Measurements from ENCODE around the gene MZT2B. TPM values are rescaled to one million over a fixed set of nuclear protein-coding genes. Genes with fewer than 3 reads are reported as not detected.
"Not testable (repeated sequence)": the region's sequence is repeated elsewhere in the genome, so short reads cannot be mapped to it uniquely, and the experiment has no call there.

Gene MZT2B
- total RNA-seq, 1 donor from 2014 or later: 156 TPM

GRCh38 chr2:130141645-130142370, 40.3 kb upstream of the MZT2B start:
- DNase-seq (ENCODE audit: extremely low spot score in 2 of 2); intact Hi-C loops (cut with DNase I); H3K4me3 ChIP-seq; H3K4me1 ChIP-seq; H3K27me3 ChIP-seq; H3K36me3 ChIP-seq; H3K27ac ChIP-seq; H3K9me3 ChIP-seq: not testable (repeated sequence)

DNA sequence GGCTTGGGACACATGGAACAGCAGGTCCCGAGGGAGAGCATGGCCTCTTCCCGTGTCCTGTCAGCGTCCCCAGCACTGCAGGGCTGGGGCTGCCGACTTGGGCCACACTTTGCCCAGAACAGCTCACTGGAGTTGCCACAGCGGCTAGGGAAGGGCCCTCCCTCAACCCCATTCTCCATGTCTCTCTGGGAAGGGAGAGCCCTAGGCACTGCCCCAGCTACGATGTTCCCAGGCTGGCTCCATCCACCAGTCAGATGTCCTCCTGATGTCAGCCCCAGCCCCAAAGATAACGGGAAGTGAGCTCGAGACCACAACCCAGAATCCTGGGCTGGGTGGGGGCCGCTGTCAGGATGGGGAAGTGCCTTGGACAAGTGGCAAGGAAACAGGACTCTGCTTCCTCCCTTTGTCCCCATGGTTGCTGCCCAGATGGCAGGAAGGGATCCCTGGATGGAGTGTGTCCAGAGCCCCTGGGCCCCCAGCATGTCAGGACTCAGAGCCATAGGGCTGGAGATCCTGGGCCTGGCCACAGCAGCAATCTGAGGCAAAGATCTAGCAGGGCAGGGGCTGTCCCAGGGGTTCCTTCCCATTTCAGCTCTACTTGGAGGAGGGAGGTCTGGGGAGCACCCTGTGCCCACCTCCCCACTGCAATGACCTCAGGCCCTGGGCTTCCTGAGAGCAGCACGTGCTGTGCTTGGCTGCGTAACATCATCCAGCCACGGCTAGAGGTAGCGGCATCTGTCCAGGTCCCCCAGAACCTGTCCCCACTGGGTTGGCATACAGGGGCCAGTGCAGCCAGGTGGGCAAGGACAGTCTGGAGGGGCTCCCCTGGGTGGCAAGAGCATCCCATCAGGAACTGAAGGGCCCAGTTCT, 39.4 kb upstream of the MZT2B start:
- H3K36me3 ChIP-seq; H3K4me1 ChIP-seq; H3K27me3 ChIP-seq; DNase-seq (ENCODE audit: extremely low spot score in 2 of 2); H3K27ac ChIP-seq; intact Hi-C loops (cut with DNase I); H3K4me3 ChIP-seq; H3K9me3 ChIP-seq: not testable (repeated sequence)

DNA sequence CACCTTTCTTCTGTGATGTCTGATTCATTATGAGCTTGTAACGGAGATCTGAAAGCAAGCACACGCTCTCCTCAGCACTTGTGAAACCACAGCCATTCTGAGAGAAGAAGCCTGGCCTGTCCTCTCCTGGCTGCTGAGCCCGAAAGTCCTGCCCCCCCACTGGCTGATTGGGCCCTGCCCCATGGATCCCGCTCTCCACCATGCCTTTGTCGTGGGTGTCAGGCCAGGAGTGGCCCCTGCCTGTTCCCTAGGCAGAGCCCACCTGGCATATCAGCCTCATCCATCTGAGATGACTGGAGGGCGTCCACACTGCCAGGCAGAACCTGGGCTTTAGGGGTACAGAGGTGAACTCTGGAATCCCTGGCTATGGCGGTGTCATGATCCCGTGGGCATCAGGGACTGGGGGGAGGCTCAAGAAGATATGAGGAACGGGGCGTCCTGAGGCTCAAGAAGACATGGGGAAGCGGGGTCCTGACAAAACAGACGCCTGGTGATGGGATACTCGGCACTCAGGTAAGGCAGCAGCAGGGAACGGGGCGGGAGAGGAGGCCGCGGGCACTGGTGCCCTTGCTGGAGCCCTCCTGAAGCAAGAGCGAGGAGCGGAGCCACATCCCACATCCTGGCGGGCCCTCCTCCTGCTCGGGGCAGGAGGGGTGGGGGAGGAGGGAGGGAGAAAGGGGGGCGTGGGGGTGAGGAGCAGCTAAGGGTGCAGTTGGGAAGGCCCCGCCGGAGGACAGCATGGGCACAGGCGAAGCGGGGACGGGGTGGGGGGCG, 38.6 kb upstream of the MZT2B start:
- DNase-seq (ENCODE audit: extremely low spot score in 2 of 2); intact Hi-C loops (cut with DNase I); H3K4me1 ChIP-seq; H3K9me3 ChIP-seq; H3K27ac ChIP-seq; H3K36me3 ChIP-seq; H3K27me3 ChIP-seq: not testable (repeated sequence)
- peak overlapping the region; percentile 37 to 44 for H3K4me3 ChIP-seq

DNA sequence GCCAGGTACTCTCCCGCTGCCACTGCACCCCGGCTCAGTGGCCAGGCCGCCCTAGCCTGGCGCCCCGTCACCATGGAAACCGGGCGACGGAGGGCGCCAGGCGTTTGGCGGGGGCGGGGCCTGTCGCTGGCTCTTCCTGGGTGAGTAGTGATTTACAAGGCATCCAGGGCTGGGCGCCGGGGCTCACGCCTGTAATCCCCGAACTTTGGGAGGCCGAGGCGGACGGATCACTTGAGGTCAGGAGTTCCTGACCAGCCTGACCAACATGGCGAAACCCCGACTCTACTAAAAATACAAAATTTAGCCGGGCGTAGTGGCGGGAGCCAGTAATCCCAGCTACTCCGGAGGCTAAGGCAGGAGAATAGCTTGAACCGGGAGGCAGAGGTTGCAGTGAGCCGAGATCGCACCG, 37.1 kb upstream of the MZT2B start, which contains the start of gene CCDC74B:
Gene CCDC74B (minus strand): TSS at position 107 of the 409 bp plus-strand sequence. CDS start 116 bp downstream, outside the sequence.
- H3K27me3 ChIP-seq; H3K36me3 ChIP-seq; H3K4me1 ChIP-seq; H3K27ac ChIP-seq; intact Hi-C loops (cut with DNase I); H3K9me3 ChIP-seq; DNase-seq (ENCODE audit: extremely low spot score in 2 of 2): not testable (repeated sequence)
- H3K4me3 ChIP-seq: peak within 1 kb of the TSS; percentile 37 to 44

GRCh38 chr2:130148515-130148914, 33.5 kb upstream of the MZT2B start:
- H3K36me3 ChIP-seq: peaks cover 0 to 16% of the 10 kb centered on the region in 2 donors
- H3K27ac ChIP-seq; DNase-seq (ENCODE audit: extremely low spot score in 2 of 2); H3K27me3 ChIP-seq; intact Hi-C loops (cut with DNase I); H3K4me1 ChIP-seq; H3K4me3 ChIP-seq; H3K9me3 ChIP-seq: not testable (repeated sequence)

DNA sequence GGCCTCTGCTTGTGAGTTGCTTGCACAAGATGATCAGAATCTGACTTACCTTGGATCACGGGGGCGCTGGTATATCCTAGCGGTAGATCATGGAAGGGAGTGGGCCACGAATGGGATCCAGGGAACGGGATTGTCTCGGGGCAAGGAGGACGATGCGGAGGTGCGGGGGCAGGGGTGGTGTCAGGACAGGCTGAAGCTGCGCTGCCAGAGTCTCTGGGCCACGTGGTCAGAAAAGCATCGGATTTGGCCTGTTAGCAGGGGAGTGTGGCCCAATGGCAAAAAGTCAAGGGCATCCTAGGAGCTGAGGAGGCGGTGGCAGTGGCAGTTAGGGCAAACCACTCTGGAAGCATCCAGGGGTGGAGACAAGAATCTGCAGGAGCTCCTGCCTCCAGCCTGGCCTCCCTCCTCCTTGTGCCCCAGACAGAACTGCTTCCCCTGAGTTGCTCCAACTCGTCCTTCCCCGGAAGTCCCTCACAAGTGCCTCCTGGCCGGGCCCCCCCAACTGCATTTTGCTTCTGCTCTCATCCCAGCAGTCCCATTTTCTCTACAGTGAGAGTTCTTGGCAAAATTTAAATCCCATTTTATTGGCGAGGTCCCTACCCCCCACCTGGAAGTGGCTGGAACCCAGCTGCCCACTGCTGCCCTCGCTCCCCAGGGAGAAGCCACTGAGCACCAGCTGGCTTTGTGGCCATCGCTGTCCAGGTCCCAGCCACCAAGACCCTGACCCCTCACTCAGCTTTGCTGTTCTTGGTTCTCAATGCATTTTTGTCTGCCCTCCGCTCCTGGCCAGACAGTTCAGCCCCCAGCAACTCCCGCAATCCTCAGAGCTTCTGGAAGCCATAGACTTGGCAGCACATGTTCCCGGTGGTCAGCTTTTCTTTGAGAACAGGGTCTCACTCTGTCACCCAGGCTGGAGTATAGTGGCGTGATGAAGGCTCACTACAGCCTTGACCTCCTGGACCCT, 31.6 kb upstream of the MZT2B start:
- intact Hi-C loops (cut with DNase I): no loop called here
- H3K9me3 ChIP-seq: no peaks in the 10 kb centered on the region
- no peak overlapping the region for H3K27ac ChIP-seq
- H3K36me3 ChIP-seq: peaks cover 0 to 22% of the 10 kb centered on the region in 2 donors
- DNase-seq (ENCODE audit: extremely low spot score in 2 of 2): no peak
- TF ChIP-seq, protein P1, sequence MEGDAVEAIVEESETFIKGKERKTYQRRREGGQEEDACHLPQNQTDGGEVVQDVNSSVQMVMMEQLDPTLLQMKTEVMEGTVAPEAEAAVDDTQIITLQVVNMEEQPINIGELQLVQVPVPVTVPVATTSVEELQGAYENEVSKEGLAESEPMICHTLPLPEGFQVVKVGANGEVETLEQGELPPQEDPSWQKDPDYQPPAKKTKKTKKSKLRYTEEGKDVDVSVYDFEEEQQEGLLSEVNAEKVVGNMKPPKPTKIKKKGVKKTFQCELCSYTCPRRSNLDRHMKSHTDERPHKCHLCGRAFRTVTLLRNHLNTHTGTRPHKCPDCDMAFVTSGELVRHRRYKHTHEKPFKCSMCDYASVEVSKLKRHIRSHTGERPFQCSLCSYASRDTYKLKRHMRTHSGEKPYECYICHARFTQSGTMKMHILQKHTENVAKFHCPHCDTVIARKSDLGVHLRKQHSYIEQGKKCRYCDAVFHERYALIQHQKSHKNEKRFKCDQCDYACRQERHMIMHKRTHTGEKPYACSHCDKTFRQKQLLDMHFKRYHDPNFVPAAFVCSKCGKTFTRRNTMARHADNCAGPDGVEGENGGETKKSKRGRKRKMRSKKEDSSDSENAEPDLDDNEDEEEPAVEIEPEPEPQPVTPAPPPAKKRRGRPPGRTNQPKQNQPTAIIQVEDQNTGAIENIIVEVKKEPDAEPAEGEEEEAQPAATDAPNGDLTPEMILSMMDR (IDR thresholded peaks at IDR 0.05): no peak
- TF ChIP-seq POLR2A (IDR thresholded peaks at IDR 0.05) (no peak), POLR2AphosphoS5 (IDR thresholded peaks at IDR 0.05; ENCODE audit: insufficient read depth in 1 of 2, low read depth in 1 of 2) (no peak)
- peaks cover under 1% of the 10 kb centered on the region for H3K4me1 ChIP-seq
- H3K27me3 ChIP-seq: no peaks in the 10 kb centered on the region
- no peak overlapping the region for H3K4me3 ChIP-seq

DNA sequence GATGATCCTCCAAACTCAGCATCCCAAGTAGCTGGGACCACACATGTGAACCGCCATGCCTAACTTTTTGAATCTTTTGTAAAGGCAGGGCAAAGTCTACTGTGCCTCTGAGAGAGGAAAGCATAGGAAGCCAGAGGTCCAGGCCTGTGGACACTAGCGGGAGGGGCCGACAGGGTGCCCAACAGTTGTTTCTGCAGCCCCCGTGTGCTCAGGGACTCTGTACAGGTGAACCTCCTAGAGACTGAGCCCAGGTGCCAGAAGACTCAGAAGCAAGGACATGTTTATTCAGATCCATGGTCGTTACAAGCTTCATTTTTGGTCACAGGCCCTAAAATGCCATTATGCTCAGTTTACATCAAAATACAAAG, 30.9 kb upstream of the MZT2B start:
- intact Hi-C loops (cut with DNase I); H3K4me3 ChIP-seq: not testable (repeated sequence)

GRCh38 chr2:130152136-130152815, 29.8 kb upstream of the MZT2B start:
- H3K4me1 ChIP-seq; intact Hi-C loops (cut with DNase I); H3K27me3 ChIP-seq; H3K27ac ChIP-seq; H3K9me3 ChIP-seq; DNase-seq (ENCODE audit: extremely low spot score in 2 of 2); H3K4me3 ChIP-seq: not testable (repeated sequence)
- H3K36me3 ChIP-seq: peaks cover 0 to 25% of the 10 kb centered on the region in 2 donors

More for the DNA sequence above, 30.9 kb upstream of the MZT2B start:
- H3K9me3 ChIP-seq; H3K4me1 ChIP-seq; DNase-seq (ENCODE audit: extremely low spot score in 2 of 2); H3K27me3 ChIP-seq; H3K27ac ChIP-seq: not testable (repeated sequence)
- peaks cover 0 to 22% of the 10 kb centered on the region in 2 donors for H3K36me3 ChIP-seq
